PFSK-1 (cell line): Measurements from ENCODE around the gene BBIP1.

Experiments used
- FOXP2 ChIP-seq: optimal IDR thresholded peaks from 2 replicates; pipeline ENCODE3; 2011; ENCODE audit warnings: borderline replicate concordance, control low read depth, inconsistent platforms; ENCODE audit not compliant: insufficient read depth; ENCODE audit errors: extremely low read length, extremely low read depth
- POLR2AphosphoS5 ChIP-seq: IDR thresholded peaks from 2 replicates; pipeline ENCODE4 v1.6.1; 2012; ENCODE audit warnings: low read depth, mild to moderate bottlenecking, control low read depth, low read length, moderate library complexity
- REST ChIP-seq, 2 experiments: IDR thresholded peaks; 2 replicates each; pipeline versions ENCODE4 v1.6.1 to v1.8.0; 2011 to 2012; ENCODE audit warnings: low read depth in 2 of 2, low read length in 2 of 2, control low read depth in 1 of 2, inconsistent platforms in 1 of 2, mild to moderate bottlenecking in 1 of 2, moderate library complexity in 1 of 2; ENCODE audit not compliant: insufficient read depth in 1 of 2
- SIN3A ChIP-seq: IDR thresholded peaks from 2 replicates; pipeline ENCODE4 v1.6.1; 2012; ENCODE audit warnings: mild to moderate bottlenecking, low read length, moderate library complexity, borderline replicate concordance; ENCODE audit not compliant: insufficient read depth
- TAF1 ChIP-seq: IDR thresholded peaks from 2 replicates; pipeline ENCODE4 v1.6.1; 2012; ENCODE audit warnings: low read length, control low read depth, borderline replicate concordance; ENCODE audit not compliant: insufficient read depth

GRCh38 chr10:110867807-110868465, 51.0 kb downstream of the BBIP1 start:
- TF ChIP-seq POLR2AphosphoS5: no peak
- no peak for TF ChIP-seq SIN3A
- TF ChIP-seq TAF1: no peak
- TF ChIP-seq REST (IDR thresholded peaks at IDR 0.05; ENCODE audit: insufficient read depth in 1 of 2, low read depth in 2 of 2, low read length in 2 of 2): no peak
- no peak for TF ChIP-seq FOXP2
